OCI-LY7 (cell line): ENCODE data around the gene CD28. TPM values are rescaled to one million over a fixed set of nuclear protein-coding genes. Genes with fewer than 3 reads are reported as not detected.

ENCODE experiments used
- BruUV-seq: library from RNA; stranded (reverse); fragments of 400-500 nt; replicated peaks from 2 replicates; lab custom pipeline; 2021; lab: Mats Ljungman, UMichigan
- CTCF ChIA-PET: fragments of 300-600 bp; sonication (Branson Sonifier 250); formaldehyde crosslinking; loops from one replicate; lab custom pipeline; 2022; ENCODE audit warnings: antibody characterized with exemption; ENCODE audit not compliant: unreplicated experiment; lab: Charles Lee
- POLR2A ChIA-PET: fragments of 300-600 bp; sonication (Branson Sonifier 250); formaldehyde crosslinking; loops from one replicate; lab custom pipeline; 2022; ENCODE audit warnings: antibody characterized with exemption; lab: Charles Lee
- DNase-seq: peaks from one replicate; pipeline ENCODE4 v3.0.0-alpha.2; 2015; ENCODE audit warnings: low spot score
- H2AFZ ChIP-seq: fragments of 200-600 bp; sonication (generic), shearing (Covaris generic); 2 replicates; pipeline ENCODE4 v1.6.1; 2014; ENCODE audit warnings: mild to moderate bottlenecking, antibody characterized with exemption, low read length, moderate library complexity
- H3K27ac ChIP-seq: fragments of 200-600 bp; sonication (generic); 2 replicates; pipeline ENCODE4 v1.5.1; 2014; ENCODE audit warnings: mixed run types, low read depth, mild to moderate bottlenecking, moderate library complexity, low read length, inconsistent platforms; ENCODE audit not compliant: poor library complexity, severe bottlenecking
- H3K36me3 ChIP-seq: fragments of 200-600 bp; sonication (generic); 2 replicates; pipeline ENCODE4 v1.6.1; 2014; ENCODE audit warnings: mild to moderate bottlenecking, antibody characterized with exemption, low read length, moderate library complexity, mixed read lengths; ENCODE audit not compliant: insufficient read depth
- H3K4me1 ChIP-seq: fragments of 200-600 bp; sonication (generic); 2 replicates; pipeline ENCODE4 v1.5.1; 2014; ENCODE audit warnings: mild to moderate bottlenecking, low read length; ENCODE audit not compliant: insufficient read depth, poor library complexity, severe bottlenecking
- H3K4me2 ChIP-seq: fragments of 200-600 bp; sonication (generic); 2 replicates; pipeline ENCODE4 v1.6.1; 2014; ENCODE audit warnings: mild to moderate bottlenecking, low read length
- H3K4me3 ChIP-seq: fragments of 200-600 bp; sonication (generic); 2 replicates; pipeline ENCODE4 v1.5.1; 2014; ENCODE audit warnings: mild to moderate bottlenecking, low read depth, low read length; ENCODE audit not compliant: poor library complexity, severe bottlenecking
- H3K79me2 ChIP-seq: fragments of 200-600 bp; sonication (generic); 2 replicates; pipeline ENCODE4 v1.6.1; 2016; ENCODE audit warnings: low read depth, mild to moderate bottlenecking, low read length, moderate library complexity, mixed read lengths; ENCODE audit not compliant: insufficient read depth
- H3K9me2 ChIP-seq: fragments of 200-600 bp; sonication (generic); 2 replicates; pipeline ENCODE4 v1.6.1; 2016; ENCODE audit warnings: mild to moderate bottlenecking, low read length, mixed read lengths; ENCODE audit not compliant: insufficient read depth
- H3K9me3 ChIP-seq: fragments of 200-600 bp; sonication (generic); 2 replicates; pipeline ENCODE4 v1.6.1; 2014; ENCODE audit warnings: mild to moderate bottlenecking, mixed run types, low read length, mixed read lengths
- H4K20me1 ChIP-seq: fragments of 200-600 bp; sonication (generic); 2 replicates; pipeline ENCODE4 v1.6.1; 2014; ENCODE audit warnings: mild to moderate bottlenecking, antibody characterized with exemption, low read length, moderate library complexity, mixed read lengths; ENCODE audit not compliant: insufficient read depth
- EZH2phosphoT487 ChIP-seq: fragments of 200-600 bp; sonication (generic); IDR thresholded peaks from 2 replicates; pipeline ENCODE4 v1.6.1; 2018; ENCODE audit warnings: low read depth, borderline replicate concordance, mild to moderate bottlenecking, mixed run types, antibody characterized with exemption, low read length, moderate library complexity, mixed read lengths
- intact Hi-C: fragments of 100-400 bp; cut with micrococcal nuclease; formaldehyde crosslinking; loops from one replicate; pipeline ENCODE4 v1.10.0; 2022; ENCODE audit not compliant: unreplicated experiment
- total RNA-seq, 2 experiments: library from RNA; depleted of rRNA in 1 of 2; stranded (reverse); fragments of >200 nt in 1 of 2; shearing (Covaris generic) in 1 of 2; gene quantifications; 2 replicates each; pipeline ENCODE4 v1.2.3, GENCODE V29; 2014 to 2022
- TF ChIP-seq, protein P1 (sequence below): fragments of 200-600 bp; sonication (generic); conservative IDR thresholded peaks from 2 replicates; pipeline ENCODE4 v1.5.1; 2014; ENCODE audit warnings: mild to moderate bottlenecking, antibody characterized with exemption, low read length, moderate library complexity, mixed read lengths

CD28 gene
- total RNA-seq, 2 experiments from 2014 or later = 0.92 to 44.6 TPM

- intact Hi-C loops = no loop called here
- POLR2A ChIA-PET = interaction anchor here (0.6 to 1.1 kb wide), 4 partner anchors 34 to 174 kb away, joined by 3 to 5 read pairs (median 4); no protein-coding TSS in a partner anchor
- CTCF ChIA-PET = no interaction called here
Measured at GRCh38 chr2:203660465-203660864, 46.0 kb upstream of the CD28 start.

DNA sequence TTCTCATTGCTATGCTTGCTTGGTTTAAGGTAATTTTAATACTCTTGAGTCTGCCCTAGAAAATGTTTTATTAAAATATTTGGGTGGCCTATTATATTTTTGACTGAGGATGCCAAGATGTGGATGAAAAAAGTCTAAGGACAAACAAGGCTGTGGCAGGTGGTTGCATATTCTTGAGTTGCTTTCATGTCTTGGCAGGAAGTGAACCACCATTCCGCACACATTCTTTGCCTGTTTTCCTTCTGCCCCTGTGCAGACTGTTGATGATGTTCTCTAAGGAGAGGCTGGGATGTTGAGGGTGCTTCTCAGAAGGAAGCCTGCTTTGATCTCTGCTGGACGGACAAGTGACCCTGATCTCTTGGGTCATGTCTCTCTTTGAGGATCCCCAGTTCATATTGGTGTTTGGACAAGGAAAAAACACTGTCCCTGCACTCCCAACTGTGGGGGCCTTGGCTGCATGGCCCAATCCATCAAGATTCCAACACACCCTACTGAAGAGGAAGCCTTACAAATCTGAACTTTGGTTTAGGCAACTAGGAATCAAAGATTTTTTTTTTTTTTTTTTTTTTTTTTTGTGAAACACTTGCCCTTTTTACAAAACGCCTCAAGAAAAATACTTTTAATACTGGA is 45.0 kb upstream of the CD28 start:
- BruUV-seq = no TSS peak
- intact Hi-C loops = no loop called here
- ChIA-PET CTCF (no interaction called here), POLR2A (no interaction called here)
- Histone ChIP-seq H2AFZ (peak overlapping the region; percentile 73; the same call in 1 of the 2 replicates), H3K4me3 (no peak overlapping the region), H3K9me2 (no peaks in the 10 kb centered on the region), H3K4me2 (peak overlapping the region; percentile 31; the same call in 1 of the 2 replicates), H3K79me2 (no peaks in the 10 kb centered on the region), H3K9me3 (no peaks in the 10 kb centered on the region), H3K36me3 (no peaks in the 10 kb centered on the region), H3K4me1 (peaks cover 87% of the 10 kb centered on the region), H4K20me1 (no peaks in the 10 kb centered on the region), H3K27ac (peak overlapping the region; percentile 10)
- DNase-seq = no peak
- TF ChIP-seq, protein P1, sequence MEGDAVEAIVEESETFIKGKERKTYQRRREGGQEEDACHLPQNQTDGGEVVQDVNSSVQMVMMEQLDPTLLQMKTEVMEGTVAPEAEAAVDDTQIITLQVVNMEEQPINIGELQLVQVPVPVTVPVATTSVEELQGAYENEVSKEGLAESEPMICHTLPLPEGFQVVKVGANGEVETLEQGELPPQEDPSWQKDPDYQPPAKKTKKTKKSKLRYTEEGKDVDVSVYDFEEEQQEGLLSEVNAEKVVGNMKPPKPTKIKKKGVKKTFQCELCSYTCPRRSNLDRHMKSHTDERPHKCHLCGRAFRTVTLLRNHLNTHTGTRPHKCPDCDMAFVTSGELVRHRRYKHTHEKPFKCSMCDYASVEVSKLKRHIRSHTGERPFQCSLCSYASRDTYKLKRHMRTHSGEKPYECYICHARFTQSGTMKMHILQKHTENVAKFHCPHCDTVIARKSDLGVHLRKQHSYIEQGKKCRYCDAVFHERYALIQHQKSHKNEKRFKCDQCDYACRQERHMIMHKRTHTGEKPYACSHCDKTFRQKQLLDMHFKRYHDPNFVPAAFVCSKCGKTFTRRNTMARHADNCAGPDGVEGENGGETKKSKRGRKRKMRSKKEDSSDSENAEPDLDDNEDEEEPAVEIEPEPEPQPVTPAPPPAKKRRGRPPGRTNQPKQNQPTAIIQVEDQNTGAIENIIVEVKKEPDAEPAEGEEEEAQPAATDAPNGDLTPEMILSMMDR = no peak
- no peak for TF ChIP-seq EZH2phosphoT487

More at GRCh38 chr2:203660465-203660864, 46.0 kb upstream of the CD28 start:
- Histone ChIP-seq H4K20me1 (no peaks in the 10 kb centered on the region), H3K36me3 (no peaks in the 10 kb centered on the region), H3K9me3 (no peaks in the 10 kb centered on the region), H3K9me2 (no peaks in the 10 kb centered on the region), H3K79me2 (no peaks in the 10 kb centered on the region), H2AFZ (peak overlapping the region; percentile 50), H3K4me1 (peaks cover 94% of the 10 kb centered on the region), H3K4me3 (peak overlapping the region; percentile 40), H3K4me2 (peak overlapping the region; percentile 49), H3K27ac (peak overlapping the region; percentile 69)
- DNase-seq = no peak
- TF ChIP-seq EZH2phosphoT487 = no peak
- TF ChIP-seq, protein P1 = no peak
- no TSS peak for BruUV-seq

- no peak overlapping the region for H3K4me2 ChIP-seq
- peak overlapping the region; percentile 56 for H3K27ac ChIP-seq
- H3K4me3 ChIP-seq = no peak overlapping the region
- intact Hi-C loops = no loop called here
- H3K79me2 ChIP-seq = no peaks in the 10 kb centered on the region
- CTCF ChIA-PET = no interaction called here
- no peaks in the 10 kb centered on the region for H3K9me2 ChIP-seq
- no peaks in the 10 kb centered on the region for H4K20me1 ChIP-seq
- no TSS peak for BruUV-seq
- peaks cover 81% of the 10 kb centered on the region for H3K4me1 ChIP-seq
- peak overlapping the region; percentile 57; the same call in 1 of the 2 replicates for H2AFZ ChIP-seq
- POLR2A ChIA-PET = interaction anchor here (0.6 to 1.2 kb wide), 3 partner anchors 28 to 48 kb away, joined by 3 read pairs; no protein-coding TSS in a partner anchor
- TF ChIP-seq, protein P1 = no peak
- TF ChIP-seq EZH2phosphoT487 = no peak
- DNase-seq = no peak
- no peaks in the 10 kb centered on the region for H3K36me3 ChIP-seq
- no peaks in the 10 kb centered on the region for H3K9me3 ChIP-seq
Measured at GRCh38 chr2:203662487-203662886, 44.0 kb upstream of the CD28 start.
